ENCODE measurements around the gene FBXL4.
A peak's percentile ranks its signal among the peaks of the same experiment; 100 is the strongest.

The FBXL4 gene

GRCh38 chr6:98836962-98837944, 110.5 kb downstream of the FBXL4 start:
- DNase-seq = no peak

- no peak for DNase-seq
These were observed 111.5 kb downstream of the FBXL4 start for GRCh38 chr6:98836025-98836961.

- no peak for DNase-seq
These were observed 112.4 kb downstream of the FBXL4 start for GRCh38 chr6:98835149-98836024.

GRCh38 chr6:98834060-98835031, 113.4 kb downstream of the FBXL4 start, which contains the start of gene POU3F2:
POU3F2 (plus strand) TSS chr6:98834574; CDS start chr6:98834874, 300 bp downstream.
- DNase-seq = peak; percentile 67 to 68

GRCh38 chr6:98833307-98834059, 114.3 kb downstream of the FBXL4 start:
- no peak for DNase-seq

- DNase-seq = no peak
These were observed 114.8 kb downstream of the FBXL4 start for GRCh38 chr6:98833057-98833306.

GRCh38 chr6:98832284-98833056, 115.3 kb downstream of the FBXL4 start:
- no peak for DNase-seq

GRCh38 chr6:98831959-98832283, 115.8 kb downstream of the FBXL4 start:
- DNase-seq = no peak

- DNase-seq = no peak
These were observed 116.4 kb downstream of the FBXL4 start for GRCh38 chr6:98831057-98831958.

GRCh38 chr6:98830146-98830545, 117.6 kb downstream of the FBXL4 start:
- DNase-seq = no peak

- no peak for DNase-seq
These were observed 118.8 kb downstream of the FBXL4 start for GRCh38 chr6:98828941-98829411.

- no peak for DNase-seq
These were observed 119.4 kb downstream of the FBXL4 start for GRCh38 chr6:98828211-98828788.

GRCh38 chr6:98827295-98828159, 120.2 kb downstream of the FBXL4 start:
- DNase-seq = no peak

GRCh38 chr6:98825600-98826230, 122.0 kb downstream of the FBXL4 start:
- DNase-seq = no peak

- no peak for DNase-seq
These were observed 122.7 kb downstream of the FBXL4 start for GRCh38 chr6:98824902-98825599.
